CD4-positive, alpha-beta memory T cell (primary cell): Measurements from ENCODE around the gene EMD. TPM values are rescaled to one million over a fixed set of nuclear protein-coding genes. Genes with fewer than 3 reads are reported as not detected.
"Not testable (repeated sequence)": the region's sequence is repeated elsewhere in the genome, so short reads cannot be mapped to it uniquely, and the experiment has no call there.

Source experiments
- CTCF ChIA-PET: fragments of 350-600 bp; sonication (Branson Sonifier 250); formaldehyde crosslinking; loops from one replicate; lab custom pipeline; 2021; ENCODE audit warnings: inconsistent platforms; ENCODE audit not compliant: partially characterized antibody; lab: Charles Lee
- POLR2A ChIA-PET: fragments of 350-600 bp; sonication (Branson Sonifier 250); formaldehyde crosslinking; loops from one replicate; lab custom pipeline; 2021; ENCODE audit not compliant: partially characterized antibody; lab: Charles Lee
- DNase-seq, 5 donors: peaks; one replicate each; pipeline versions ENCODE4 v3.0.0 to v3.0.0-alpha.2; 2020 to 2022; ENCODE audit warnings: mixed read lengths in 1 of 5
- H3K27ac ChIP-seq: one replicate; pipeline ENCODE4 v1.7.0; 2013; ENCODE audit warnings: low read depth, low read length
- H3K27me3 ChIP-seq: 2 replicates; pipeline ENCODE4 v1.7.0; 2013; ENCODE audit warnings: mild to moderate bottlenecking, low read length, moderate library complexity; ENCODE audit not compliant: insufficient read depth
- H3K36me3 ChIP-seq: 2 replicates; pipeline ENCODE4 v1.7.0; 2013; ENCODE audit warnings: mild to moderate bottlenecking, low read length, moderate library complexity; ENCODE audit not compliant: insufficient read depth
- H3K4me1 ChIP-seq: 2 replicates; pipeline ENCODE4 v1.7.0; 2013; ENCODE audit warnings: mild to moderate bottlenecking, low read length, moderate library complexity; ENCODE audit not compliant: insufficient read depth
- H3K4me3 ChIP-seq, 2 donors: one replicate each; pipeline ENCODE4 v1.7.0; 2013; ENCODE audit warnings: low read length in 2 of 2, mild to moderate bottlenecking in 1 of 2
- H3K9me3 ChIP-seq, 2 donors: one replicate each; pipeline ENCODE4 v1.7.0; 2013; ENCODE audit warnings: low read length in 2 of 2, control low read depth in 1 of 2; ENCODE audit not compliant: control insufficient read depth in 1 of 2
- H3K27ac Mint-ChIP-seq, 7 donors: one replicate each; pipeline ENCODE4 v1.8.0; 2020 to 2021; ENCODE audit warnings: mixed read lengths in 7 of 7, mild to moderate bottlenecking in 6 of 7, inconsistent platforms in 3 of 7, moderate library complexity in 3 of 7
- H3K27me3 Mint-ChIP-seq, 2 donors: one replicate each; pipeline ENCODE4 v1.8.0; 2020 to 2021; ENCODE audit warnings: mixed read lengths in 2 of 2
- H3K36me3 Mint-ChIP-seq, 2 donors: one replicate each; pipeline ENCODE4 v1.8.0; 2020 to 2021; ENCODE audit warnings: mixed read lengths in 2 of 2, inconsistent platforms in 1 of 2, mild to moderate bottlenecking in 1 of 2
- H3K4me1 Mint-ChIP-seq, 4 donors: one replicate each; pipeline ENCODE4 v1.8.0; 2020 to 2021; ENCODE audit warnings: mixed read lengths in 4 of 4, mild to moderate bottlenecking in 1 of 4
- H3K4me3 Mint-ChIP-seq, 8 donors: one replicate each; pipeline ENCODE4 v1.8.0; 2020 to 2021; ENCODE audit warnings: mixed read lengths in 8 of 8, mild to moderate bottlenecking in 7 of 8, moderate library complexity in 6 of 8, inconsistent platforms in 3 of 8
- H3K9me3 Mint-ChIP-seq, 8 donors: one replicate each; pipeline ENCODE4 v1.8.0; 2020 to 2021; ENCODE audit warnings: mixed read lengths in 8 of 8, mild to moderate bottlenecking in 5 of 8, inconsistent platforms in 3 of 8, moderate library complexity in 1 of 8
- intact Hi-C: fragments of 100-400 bp; cut with micrococcal nuclease; formaldehyde crosslinking; loops from one replicate; pipeline ENCODE4 v1.15.1; 2023
- polyA plus RNA-seq, 2 donors: library from polyadenylated mRNA; unstranded; fragments of 300-500 nt; fragmentation: Illumina TruSeq; gene quantifications; one replicate each; pipeline ENCODE4 v1.2.3, GENCODE V29; 2021
- total RNA-seq, 2 experiments: library from RNA; stranded (reverse); gene quantifications; one replicate each; pipeline ENCODE4 v1.2.3, GENCODE V29; 2021

Gene EMD
- total and polyA plus RNA-seq, 4 experiments from 2014 or later: 30.3 to 88.7 (median 61.2) TPM

DNA sequence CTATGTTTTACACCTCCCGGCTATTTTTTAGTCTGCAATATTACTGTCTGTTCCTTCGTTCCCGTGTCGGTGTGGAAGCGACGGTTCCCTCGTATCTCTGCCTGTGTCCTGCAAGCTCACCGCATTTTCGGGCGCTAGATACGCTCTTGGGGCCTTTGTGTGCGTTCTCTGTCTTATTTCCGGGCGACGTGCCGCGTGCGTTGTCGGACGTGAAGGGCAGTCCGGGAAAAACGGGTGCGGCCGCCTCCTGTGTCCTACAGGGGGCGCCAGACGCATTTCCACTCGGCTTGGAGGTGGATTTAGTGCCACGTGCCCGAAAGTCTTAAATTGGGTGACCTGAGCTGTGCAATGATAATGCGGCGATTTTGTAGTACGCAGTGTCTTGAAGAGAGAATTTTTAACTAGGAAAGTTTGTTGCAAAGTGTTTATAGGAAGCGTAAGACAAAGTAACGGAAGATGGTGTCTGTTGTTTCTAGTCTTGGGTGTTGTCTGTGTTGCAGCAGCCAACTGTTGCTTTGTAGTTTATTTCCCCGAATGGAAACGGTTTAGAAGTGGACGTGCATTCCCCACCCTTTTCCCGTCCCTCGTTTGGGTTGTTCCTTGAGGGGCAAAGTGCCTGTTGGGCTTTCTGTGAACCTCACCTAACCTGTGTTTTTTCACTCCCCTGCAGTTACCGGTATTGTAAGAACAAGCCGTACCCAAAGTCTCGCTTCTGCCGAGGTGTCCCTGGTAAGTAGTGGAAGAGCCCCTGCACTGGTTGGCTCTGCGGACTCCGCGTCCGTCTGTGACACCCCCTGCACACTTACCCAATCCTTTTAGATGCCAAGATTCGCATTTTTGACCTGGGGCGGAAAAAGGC, 19.8 kb downstream of the EMD start:
- intact Hi-C loops: no loop called here

GRCh38 chrX:154399527-154400368, 20.7 kb downstream of the EMD start:
- no peaks in the 10 kb centered on the region for H3K9me3 ChIP-seq
- H3K27ac ChIP-seq: peak overlapping the region; percentile 96
- ChIA-PET CTCF (interaction anchor here (0.9 to 3.1 kb wide), 9 partner anchors 8 to 135 kb away, joined by 3 to 26 read pairs (median 4); partner anchors contain the start of gene SLC10A3), POLR2A (interaction anchor here (0.6 to 6.0 kb wide), 20 partner anchors 12 to 386 kb away, joined by 3 to 111 read pairs (median 11); partner anchors contain the start of genes ATP6AP1, DNASE1L1, EMD and FAM3A)
- Mint-ChIP-seq H3K4me3 (peak overlapping the region; percentile 96 to 99 (median 99)), H3K27ac (peak overlapping the region; percentile 99 to 100 (median 99)), H3K27me3 (no peaks in the 10 kb centered on the region), H3K9me3 (peaks cover 0 to 13% (median 0%) of the 10 kb centered on the region in 8 donors), H3K36me3 (peaks cover 19 to 34% of the 10 kb centered on the region in 2 donors), H3K4me1 (peaks cover 7 to 32% (median 17%) of the 10 kb centered on the region in 4 donors)
- H3K36me3 ChIP-seq: peaks cover 23% of the 10 kb centered on the region
- no peaks in the 10 kb centered on the region for H3K27me3 ChIP-seq
- H3K4me3 ChIP-seq: peak overlapping the region; percentile 55 to 95
- intact Hi-C loops: no loop called here
- DNase-seq: peak in 4 of 5 donors; percentile 42 to 74 (median 51)
- peaks cover 15% of the 10 kb centered on the region for H3K4me1 ChIP-seq

More for the DNA sequence above, 19.8 kb downstream of the EMD start:
- Histone ChIP-seq H3K27me3 (no peaks in the 10 kb centered on the region), H3K27ac (peak overlapping the region; percentile 96), H3K4me1 (peaks cover 15% of the 10 kb centered on the region), H3K36me3 (peaks cover 23% of the 10 kb centered on the region), H3K9me3 (no peaks in the 10 kb centered on the region), H3K4me3 (peak overlapping the region; percentile 55 to 95)
- H3K36me3 Mint-ChIP-seq: peaks cover 19 to 34% of the 10 kb centered on the region in 2 donors
- ChIA-PET POLR2A (interaction anchor here (0.6 to 6.0 kb wide), 40 partner anchors 12 to 465 kb away, joined by 3 to 111 read pairs (median 4); partner anchors contain the start of genes ATP6AP1, DNASE1L1, EMD and FAM3A), CTCF (interaction anchor here (0.7 to 3.1 kb wide), 16 partner anchors 9 to 149 kb away, joined by 3 to 26 read pairs (median 4); partner anchors contain the start of genes ATP6AP1, IKBKG and SLC10A3)
- H3K27me3 Mint-ChIP-seq: no peaks in the 10 kb centered on the region
- DNase-seq: peak; percentile 80 to 83 (median 82)
- H3K4me1 Mint-ChIP-seq: peaks cover 7 to 32% (median 17%) of the 10 kb centered on the region in 4 donors
- H3K27ac Mint-ChIP-seq: peak overlapping the region; percentile 99 to 100 (median 99)
- H3K9me3 Mint-ChIP-seq: peaks cover 0 to 13% (median 0%) of the 10 kb centered on the region in 8 donors
- H3K4me3 Mint-ChIP-seq: peak overlapping the region; percentile 96 to 99 (median 99)

DNA sequence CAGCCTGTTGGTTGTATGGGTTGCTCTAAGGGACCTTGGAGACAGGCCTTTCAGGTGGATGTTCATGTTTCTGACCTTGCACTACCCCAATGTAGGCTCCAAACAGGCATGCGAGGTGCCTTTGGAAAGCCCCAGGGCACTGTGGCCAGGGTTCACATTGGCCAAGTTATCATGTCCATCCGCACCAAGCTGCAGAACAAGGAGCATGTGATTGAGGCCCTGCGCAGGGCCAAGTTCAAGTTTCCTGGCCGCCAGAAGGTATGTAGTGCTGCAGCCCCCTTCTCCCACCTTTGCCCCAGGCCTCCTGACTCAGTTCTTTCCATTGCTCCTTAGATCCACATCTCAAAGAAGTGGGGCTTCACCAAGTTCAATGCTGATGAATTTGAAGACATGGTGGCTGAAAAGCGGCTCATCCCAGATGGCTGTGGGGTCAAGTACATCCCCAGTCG, 21.3 kb downstream of the EMD start:
- POLR2A ChIA-PET: interaction anchor here (0.8 to 6.0 kb wide), 13 partner anchors 11 to 134 kb away, joined by 3 to 111 read pairs (median 34); partner anchors contain the start of genes ATP6AP1, DNASE1L1, EMD and FAM3A
- peak overlapping the region in 5 of 8 donors; percentile 96 to 99 (median 99) for H3K4me3 Mint-ChIP-seq
- peak overlapping the region; percentile 96 for H3K27ac ChIP-seq

DNA sequence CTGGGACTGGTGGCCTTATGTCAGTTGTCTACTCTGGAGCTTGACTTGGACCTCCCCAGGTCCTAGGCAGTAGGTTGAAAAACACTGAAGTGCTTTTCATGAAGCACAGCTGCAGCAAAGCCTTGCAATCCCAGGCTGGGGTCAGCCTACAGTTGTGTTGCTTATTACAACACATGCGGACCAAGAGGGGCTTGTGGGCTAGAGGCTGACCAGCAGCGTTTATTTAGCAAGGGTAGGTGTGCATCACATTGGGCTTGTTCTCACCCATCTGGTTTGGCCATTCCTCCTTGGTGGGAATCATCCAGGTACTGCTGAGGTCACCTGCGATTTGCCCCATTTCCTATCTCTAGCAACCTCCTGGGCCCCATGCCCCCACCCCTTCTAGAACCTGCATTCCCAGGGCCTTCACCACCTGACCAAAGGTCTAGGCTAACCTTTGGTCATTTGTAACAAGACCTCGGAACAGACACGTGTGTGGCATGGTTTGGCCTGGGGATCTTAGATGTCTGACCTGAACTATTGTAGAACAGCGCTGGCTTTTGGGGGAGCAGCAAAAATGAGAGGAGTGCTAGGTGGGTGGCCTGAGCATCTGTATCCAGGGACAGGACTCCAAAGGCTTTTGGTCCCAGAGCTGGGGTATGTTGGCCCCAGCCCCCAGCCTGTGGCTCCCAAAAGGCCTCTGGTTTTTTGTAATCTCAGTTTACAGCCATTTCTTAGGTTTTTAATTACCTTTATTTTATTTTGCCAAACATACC, 22.1 kb downstream of the EMD start:
- H3K27ac ChIP-seq: peak overlapping the region; percentile 41
- CTCF ChIA-PET: no interaction called here
- peaks cover 15% of the 10 kb centered on the region for H3K4me1 ChIP-seq
- H3K9me3 ChIP-seq: no peaks in the 10 kb centered on the region
- Mint-ChIP-seq H3K4me1 (peaks cover 7 to 32% (median 17%) of the 10 kb centered on the region in 4 donors), H3K9me3 (peaks cover 0 to 13% (median 0%) of the 10 kb centered on the region in 8 donors), H3K27ac (peak overlapping the region; percentile 26 to 99 (median 84)), H3K4me3 (peak overlapping the region in 4 of 8 donors; percentile 25 to 57 (median 43)), H3K36me3 (peaks cover 19 to 34% of the 10 kb centered on the region in 2 donors), H3K27me3 (no peaks in the 10 kb centered on the region)
- H3K27me3 ChIP-seq: no peaks in the 10 kb centered on the region
- intact Hi-C loops: no loop called here
- no peak overlapping the region for H3K4me3 ChIP-seq
- H3K36me3 ChIP-seq: peaks cover 23% of the 10 kb centered on the region
- POLR2A ChIA-PET: interaction anchor here (1.0 to 6.0 kb wide), 9 partner anchors 9 to 133 kb away, joined by 3 to 111 read pairs (median 37); partner anchors contain the start of genes ATP6AP1, DNASE1L1, FAM3A and SLC10A3
- peak in 1 of 5 donors; percentile 24 for DNase-seq

More for the DNA sequence above, 21.3 kb downstream of the EMD start:
- Mint-ChIP-seq H3K27ac (peak overlapping the region; percentile 62 to 100 (median 99)), H3K9me3 (peaks cover 0 to 13% (median 0%) of the 10 kb centered on the region in 8 donors), H3K4me1 (peaks cover 7 to 32% (median 17%) of the 10 kb centered on the region in 4 donors), H3K36me3 (peaks cover 19 to 34% of the 10 kb centered on the region in 2 donors)
- CTCF ChIA-PET: interaction anchor here (0.9 to 3.1 kb wide), 5 partner anchors 17 to 134 kb away, joined by 3 to 26 read pairs (median 4); partner anchors contain the start of gene SLC10A3
- Histone ChIP-seq H3K36me3 (peaks cover 23% of the 10 kb centered on the region), H3K4me1 (peaks cover 15% of the 10 kb centered on the region)
- H3K9me3 ChIP-seq, H3K4me3 ChIP-seq, H3K27me3 ChIP-seq, intact Hi-C loops, H3K27me3 Mint-ChIP-seq, DNase-seq: not testable (repeated sequence)

- peaks cover 19 to 34% of the 10 kb centered on the region in 2 donors for H3K36me3 Mint-ChIP-seq
- H3K4me3 ChIP-seq: no peak overlapping the region
- H3K36me3 ChIP-seq: peaks cover 23% of the 10 kb centered on the region
- H3K27me3 Mint-ChIP-seq: no peaks in the 10 kb centered on the region
- intact Hi-C loops: no loop called here
- peak overlapping the region in 5 of 7 donors; percentile 35 to 99 (median 78) for H3K27ac Mint-ChIP-seq
- ChIA-PET CTCF (no interaction called here), POLR2A (interaction anchor here (1.0 to 6.0 kb wide), 3 partner anchors 9 to 85 kb away, joined by 4 to 111 read pairs (median 5); partner anchors contain the start of genes SLC10A3, TAFAZZIN and UBL4A)
- H3K27ac ChIP-seq: no peak overlapping the region
- H3K9me3 ChIP-seq: no peaks in the 10 kb centered on the region
- H3K9me3 Mint-ChIP-seq: peaks cover 0 to 13% (median 0%) of the 10 kb centered on the region in 8 donors
- peaks cover 7 to 29% (median 17%) of the 10 kb centered on the region in 4 donors for H3K4me1 Mint-ChIP-seq
- H3K27me3 ChIP-seq: no peaks in the 10 kb centered on the region
- no peak overlapping the region for H3K4me3 Mint-ChIP-seq
- DNase-seq: no peak
- H3K4me1 ChIP-seq: peaks cover 15% of the 10 kb centered on the region
Observed at GRCh38 chrX:154401918-154402621, 23.0 kb downstream of the EMD start.
